HEK293 (cell line): Measurements from ENCODE around the gene LGI4.

Experiments used
- CTCF ChIA-PET: fragments of 350-600 bp; formaldehyde crosslinking; extraction: SDS; loops from one replicate; lab custom pipeline; 2021; ENCODE audit warnings: antibody characterized with exemption; lab: Yijun Ruan, JAX
- POLR2A ChIA-PET: fragments of 300-600 bp; formaldehyde crosslinking; extraction: SDS; loops from one replicate; lab custom pipeline; 2020; ENCODE audit warnings: antibody characterized with exemption, inconsistent platforms; lab: Yijun Ruan, JAX
- H3K27ac ChIP-seq: fragments of 200-500 bp; sonication (Bioruptor generic); 2 replicates; pipeline ENCODE4 v1.5.1; 2014; ENCODE audit warnings: low read depth, low read length, control low read depth, inconsistent platforms; ENCODE audit errors: extremely low read depth
- H3K36me3 ChIP-seq, 2 experiments: fragments of 200-500 bp in 1 of 2; sonication (Bioruptor generic) in 1 of 2; 1 replicate in 1 of 2; 2 replicates in 1 of 2; pipeline ENCODE4 v1.5.1; 2014 to 2017; ENCODE audit warnings: inconsistent platforms in 2 of 2, low read length in 2 of 2; ENCODE audit not compliant: control insufficient read depth in 2 of 2, insufficient read depth in 1 of 2
- H3K4me1 ChIP-seq: fragments of 200-500 bp; sonication (Bioruptor generic); 2 replicates; pipeline ENCODE4 v1.5.1; 2014; ENCODE audit warnings: mild to moderate bottlenecking, low read length, inconsistent platforms; ENCODE audit not compliant: control insufficient read depth, insufficient read depth
- H3K4me3 ChIP-seq: 2 replicates; pipeline ENCODE4 v1.5.1; 2011; ENCODE audit warnings: low read depth, mild to moderate bottlenecking, control low read depth, low read length, moderate library complexity
- H3K9me3 ChIP-seq: fragments of 200-500 bp; sonication (Bioruptor generic); 2 replicates; pipeline ENCODE4 v1.5.1; 2014; ENCODE audit warnings: low read depth, low read length, inconsistent platforms; ENCODE audit not compliant: control insufficient read depth, insufficient read depth
- ATF2 ChIP-seq: fragments of 450-650 bp; formaldehyde crosslinking; IDR thresholded peaks from 2 replicates; pipeline ENCODE4 v1.5.1; 2016; ENCODE audit warnings: missing biosample characterization, missing genetic modification characterization, low read depth
- HIC1 ChIP-seq: fragments of 450-650 bp; formaldehyde crosslinking; IDR thresholded peaks from 2 replicates; pipeline ENCODE4 v1.5.1; 2016; ENCODE audit warnings: missing biosample characterization, missing genetic modification characterization
- MZF1 ChIP-seq: fragments of 450-650 bp; formaldehyde crosslinking; IDR thresholded peaks from 2 replicates; pipeline ENCODE4 v1.5.1; 2017; ENCODE audit warnings: missing biosample characterization, missing genetic modification characterization, borderline replicate concordance
- SP3 ChIP-seq: fragments of 450-650 bp; formaldehyde crosslinking; IDR thresholded peaks from 2 replicates; pipeline ENCODE4 v1.5.1; 2016; ENCODE audit warnings: missing biosample characterization, missing genetic modification characterization
- ZBTB44 ChIP-seq: fragments of 450-650 bp; IDR thresholded peaks from 2 replicates; pipeline ENCODE4 v1.5.1; 2018; ENCODE audit warnings: missing biosample characterization, mild to moderate bottlenecking, missing genetic modification characterization
- ZBTB49 ChIP-seq: fragments of 450-650 bp; formaldehyde crosslinking; IDR thresholded peaks from 2 replicates; pipeline ENCODE4 v1.5.1; 2016; ENCODE audit warnings: missing biosample characterization, missing genetic modification characterization, low read depth
- ZNF138 ChIP-seq: fragments of 450-650 bp; formaldehyde crosslinking; IDR thresholded peaks from 2 replicates; pipeline ENCODE4 v1.5.1; 2016; ENCODE audit warnings: missing biosample characterization, missing genetic modification characterization, borderline replicate concordance
- ZNF174 ChIP-seq: fragments of 450-650 bp; formaldehyde crosslinking; IDR thresholded peaks from 2 replicates; pipeline ENCODE4 v1.5.0; 2017; ENCODE audit warnings: missing biosample characterization, mild to moderate bottlenecking, missing genetic modification characterization
- ZNF292 ChIP-seq: fragments of 450-650 bp; formaldehyde crosslinking; IDR thresholded peaks from 2 replicates; pipeline ENCODE4 v1.5.1; 2016; ENCODE audit warnings: low read depth, missing biosample characterization, missing genetic modification characterization, borderline replicate concordance
- ZNF416 ChIP-seq: fragments of 450-650 bp; formaldehyde crosslinking; IDR thresholded peaks from 2 replicates; pipeline ENCODE4 v1.5.1; 2016; ENCODE audit warnings: missing biosample characterization, missing genetic modification characterization
- ZNF518A ChIP-seq: fragments of 450-650 bp; formaldehyde crosslinking; conservative IDR thresholded peaks from 2 replicates; pipeline ENCODE4 v1.5.1; 2016; ENCODE audit warnings: low read depth, missing biosample characterization, missing genetic modification characterization
- ZNF654 ChIP-seq: fragments of 450-650 bp; formaldehyde crosslinking; IDR thresholded peaks from 2 replicates; pipeline ENCODE4 v1.5.1; 2016; ENCODE audit warnings: low read depth, missing biosample characterization, missing genetic modification characterization
- ZNF701 ChIP-seq: fragments of 450-650 bp; formaldehyde crosslinking; IDR thresholded peaks from 2 replicates; pipeline ENCODE4 v1.5.1; 2016; ENCODE audit warnings: missing biosample characterization, missing genetic modification characterization

LGI4 gene

GRCh38 chr19:35119578-35120155 lies 15.2 kb downstream of the LGI4 start:
- Histone ChIP-seq H3K4me1 (peaks cover 10% of the 10 kb centered on the region), H3K36me3 (no peaks in the 10 kb centered on the region), H3K4me3 (no peak overlapping the region), H3K9me3 (no peaks in the 10 kb centered on the region), H3K27ac (no peak overlapping the region)
- ChIA-PET POLR2A (no interaction called here), CTCF (interaction anchor here (0.6 to 6.9 kb wide), 6 partner anchors 16 to 271 kb away, joined by 3 to 101 read pairs (median 4); partner anchors contain the start of gene LGI4)
- TF ChIP-seq ZNF518A (tag by site-specific recombination) (no peak), ZNF654 (tag by site-specific recombination) (no peak), ZNF138 (tag by site-specific recombination) (no peak), SP3 (tag by site-specific recombination) (no peak), ZNF174 (tag by site-specific recombination) (no peak), ZBTB49 (tag by site-specific recombination) (no peak), ZNF416 (tag by site-specific recombination) (no peak), ZNF701 (tag by site-specific recombination) (no peak), ZNF292 (no peak), ATF2 (tag by site-specific recombination) (no peak), MZF1 (tag by site-specific recombination) (no peak), HIC1 (tag by site-specific recombination) (no peak), ZBTB44 (tag by site-specific recombination) (no peak)
